GM18526 (cell line): ENCODE measurements around the gene CCDC12.

Experiments used
- POLR2A ChIP-seq: IDR thresholded peaks from 3 replicates; pipeline ENCODE4 v1.6.1; 2011; ENCODE audit not compliant: insufficient read length; ENCODE audit errors: extremely low read depth

The CCDC12 gene

DNA sequence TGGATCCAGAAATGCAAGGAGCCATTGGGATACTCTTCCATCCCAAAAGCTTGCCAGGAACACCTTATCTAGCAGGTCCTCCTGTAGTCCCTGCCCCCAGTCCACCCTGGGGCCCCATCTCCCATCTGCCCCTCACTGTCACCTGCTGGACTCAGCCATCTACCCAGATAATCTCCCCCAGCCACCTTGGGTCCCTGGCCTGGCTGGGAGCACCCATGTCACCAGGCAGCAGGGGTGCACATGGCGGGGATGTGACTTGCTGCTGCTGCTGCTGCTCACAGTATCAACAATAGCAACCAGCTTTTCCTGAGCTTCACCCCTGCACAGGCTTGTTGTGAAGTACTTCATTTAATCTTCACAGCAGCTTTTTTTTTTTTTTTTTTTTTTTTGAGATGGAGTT is 86.4 kb downstream of the CCDC12 start:
- no peak for TF ChIP-seq POLR2A

DNA sequence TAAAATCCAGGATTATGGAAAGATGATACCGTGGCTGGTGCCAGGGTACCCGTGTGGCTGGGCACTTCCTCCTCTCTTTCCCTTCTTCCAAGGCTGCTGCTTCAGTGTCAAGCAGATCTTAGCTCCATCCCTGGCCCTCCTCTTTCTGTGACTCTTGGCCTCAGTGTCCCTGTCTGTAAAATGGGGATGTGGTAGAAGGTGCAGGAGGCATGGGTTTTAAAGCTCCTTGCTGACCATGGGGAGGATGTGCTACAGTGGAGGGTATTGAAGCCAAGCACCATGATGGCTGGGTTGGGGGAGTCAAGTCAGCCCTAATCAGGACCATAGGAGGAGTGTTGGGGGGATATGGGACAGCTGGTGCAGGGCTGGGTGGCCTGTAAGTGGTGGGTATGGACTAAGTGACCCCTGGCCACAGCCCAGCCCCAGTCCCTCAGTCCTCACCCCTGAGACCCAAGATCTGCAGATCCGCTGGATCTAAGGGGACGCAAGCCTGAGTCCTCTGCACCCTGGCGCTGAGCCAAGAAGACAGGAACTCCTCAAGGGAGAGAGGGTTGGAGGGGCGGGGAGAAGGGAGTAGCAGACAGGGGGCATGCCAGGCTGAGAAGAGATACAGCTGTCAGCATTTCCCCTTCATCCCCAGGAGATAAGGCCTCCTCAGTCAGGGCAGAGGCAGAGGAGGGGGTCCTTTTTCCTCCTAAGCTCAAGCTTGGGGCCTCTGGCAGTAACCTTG is 87.0 kb downstream of the CCDC12 start:
- no peak for TF ChIP-seq POLR2A

- no peak for TF ChIP-seq POLR2A
Observed at GRCh38 chr3:46888705-46889104, 87.8 kb downstream of the CCDC12 start.

- TF ChIP-seq POLR2A: no peak
Observed at GRCh38 chr3:46887980-46888494, 88.5 kb downstream of the CCDC12 start.

DNA sequence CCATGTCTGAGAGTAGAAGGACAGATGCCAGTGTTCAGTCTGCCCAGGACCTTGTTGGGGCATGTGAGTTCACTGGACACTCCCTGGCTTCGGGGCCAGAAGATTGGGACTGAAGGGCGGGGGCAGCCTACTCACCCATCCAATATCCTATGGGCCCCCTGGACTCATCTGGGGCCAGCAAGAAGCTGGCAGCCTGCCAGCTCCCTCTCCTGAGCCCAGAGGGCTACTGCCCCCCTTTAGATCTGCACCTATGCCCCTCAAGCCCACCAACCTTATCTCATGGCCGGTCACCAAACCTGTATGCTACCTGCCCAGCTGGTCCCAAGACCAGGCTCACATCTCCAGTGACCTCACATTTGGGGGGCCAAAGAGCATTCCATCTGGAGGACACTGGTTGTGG is 90.9 kb downstream of the CCDC12 start:
- no peak for TF ChIP-seq POLR2A

DNA sequence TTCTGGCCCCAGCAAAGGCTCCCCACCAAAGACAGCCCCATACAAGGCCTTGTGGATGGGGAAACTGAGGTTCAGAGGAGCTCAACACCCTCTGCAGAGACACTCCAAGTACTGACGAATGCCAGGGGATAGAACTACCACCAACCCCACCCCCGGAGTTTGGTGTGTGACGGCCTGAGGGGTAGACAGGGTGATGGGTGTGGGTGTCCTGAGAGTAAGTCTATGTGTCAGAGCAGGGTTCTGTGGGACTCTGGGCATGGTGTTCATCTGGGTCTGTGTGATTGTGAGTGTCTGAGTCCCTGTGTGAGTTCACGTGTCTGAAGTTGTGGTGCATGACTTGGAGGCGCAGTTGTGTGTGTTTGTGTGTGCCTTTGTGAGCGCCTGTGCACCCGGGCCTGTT is 91.6 kb downstream of the CCDC12 start:
- TF ChIP-seq POLR2A: no peak

DNA sequence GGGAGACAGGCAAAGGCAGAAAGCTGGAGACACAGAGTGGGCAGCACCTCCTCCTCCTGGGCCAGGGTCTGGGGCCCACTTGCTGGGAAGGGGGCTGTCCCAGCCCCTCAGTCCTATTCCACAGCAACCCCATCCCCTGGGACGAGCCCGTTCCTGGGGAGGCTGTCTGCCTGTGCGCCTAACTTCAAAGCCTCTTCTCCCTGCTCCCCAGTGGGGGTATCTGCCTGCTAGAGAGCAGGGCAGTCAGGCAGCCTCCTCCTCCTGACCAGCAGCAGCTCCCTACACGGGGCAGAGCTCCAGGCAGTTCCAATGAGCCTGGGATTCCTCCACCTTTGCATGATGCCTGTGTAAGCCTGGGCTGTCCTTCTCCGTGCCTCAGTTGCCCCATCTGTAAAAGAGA is 92.1 kb downstream of the CCDC12 start:
- no peak for TF ChIP-seq POLR2A

DNA sequence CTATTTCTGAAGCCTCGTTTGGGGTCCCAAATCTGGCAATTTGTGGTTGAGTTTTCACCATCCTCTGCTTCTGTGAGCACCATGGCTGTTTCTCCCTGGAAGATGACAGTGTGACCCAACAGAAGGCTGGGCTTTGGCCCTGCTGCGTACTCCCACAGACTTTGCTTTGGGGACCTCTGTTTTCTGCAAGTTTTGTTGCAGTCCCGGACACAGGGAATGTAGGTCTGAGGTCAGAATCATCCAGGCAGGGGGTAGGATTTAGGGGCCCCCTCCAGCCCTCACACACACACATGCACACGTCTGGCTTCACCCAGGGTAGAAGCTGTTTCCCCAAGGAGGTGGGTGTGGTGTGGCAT is 92.7 kb downstream of the CCDC12 start:
- TF ChIP-seq POLR2A: no peak

DNA sequence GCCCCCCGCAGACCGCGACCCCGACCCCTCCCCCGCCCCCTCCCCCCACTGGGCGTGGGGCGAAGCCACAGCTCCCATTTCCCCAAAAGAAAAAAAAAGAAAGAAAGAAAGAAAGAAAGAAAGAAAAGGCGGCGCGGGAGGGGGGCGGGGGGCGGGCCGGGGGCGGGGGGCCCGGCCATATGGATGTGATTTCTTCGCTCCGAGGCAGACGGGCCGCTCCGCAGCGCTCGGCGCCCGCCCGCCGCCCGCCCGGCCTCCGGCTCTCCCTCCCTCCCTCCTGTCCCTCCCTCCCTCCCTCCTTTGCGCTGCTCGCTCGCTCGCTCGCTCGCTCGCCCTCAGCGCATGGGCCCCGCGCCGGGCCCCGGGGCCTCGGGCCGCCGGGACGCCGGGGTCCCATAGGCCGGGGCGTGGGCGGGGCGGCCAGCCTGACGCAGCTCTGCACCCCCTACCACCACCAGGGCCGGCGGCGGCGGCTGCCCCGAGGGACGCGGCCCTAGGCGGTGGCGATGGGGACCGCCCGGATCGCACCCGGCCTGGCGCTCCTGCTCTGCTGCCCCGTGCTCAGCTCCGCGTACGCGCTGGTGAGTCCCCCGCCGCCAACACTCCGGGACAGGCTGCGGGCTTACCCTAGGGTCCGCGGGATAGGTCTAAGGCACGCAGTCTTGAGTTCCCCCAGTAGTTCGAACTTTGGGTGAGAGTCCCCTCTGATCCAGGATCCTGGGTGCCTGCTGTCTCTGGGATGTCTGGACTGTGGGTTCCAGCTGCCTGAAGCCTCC is 93.3 kb downstream of the CCDC12 start:
- no peak for TF ChIP-seq POLR2A

- no peak for TF ChIP-seq POLR2A
Observed at GRCh38 chr3:46882377-46883053, 94.0 kb downstream of the CCDC12 start.

GRCh38 chr3:46881596-46882376 is 94.8 kb downstream of the CCDC12 start:
- no peak for TF ChIP-seq POLR2A

DNA sequence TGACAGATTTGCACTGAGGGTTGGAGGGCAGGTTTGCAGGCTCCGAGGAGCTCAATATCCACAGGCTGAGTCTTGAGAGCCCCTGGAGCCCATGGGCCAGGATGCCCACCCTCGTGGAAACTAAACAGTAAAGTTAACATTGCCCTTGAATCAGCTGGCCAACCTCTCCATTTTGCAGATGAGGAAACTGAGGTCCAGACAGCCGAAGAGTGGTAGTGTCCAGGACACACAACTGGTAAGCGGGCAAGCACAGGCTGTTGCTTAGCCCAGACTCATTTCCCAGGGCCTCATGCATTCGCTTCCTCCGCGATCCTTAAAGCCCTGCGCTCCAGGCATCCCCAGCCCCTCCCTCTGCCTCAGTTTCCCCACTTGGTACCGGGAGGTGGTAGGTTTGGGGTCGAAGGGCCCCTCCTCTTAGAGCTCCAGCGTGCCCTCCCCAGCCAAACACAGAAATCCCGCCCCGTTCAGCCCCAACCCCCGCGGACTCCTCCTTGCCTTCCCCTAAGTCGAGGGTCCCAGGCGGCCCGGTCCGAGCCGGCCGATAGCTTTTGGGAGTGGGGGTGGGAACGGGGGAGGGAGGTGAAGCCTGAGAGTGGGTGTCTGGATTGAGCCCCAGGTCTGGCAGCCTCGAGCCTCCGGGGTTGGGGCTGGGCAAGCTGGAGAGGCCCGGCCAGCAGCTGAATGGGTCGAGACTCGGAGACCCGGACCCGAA is 95.5 kb downstream of the CCDC12 start:
- no peak for TF ChIP-seq POLR2A

DNA sequence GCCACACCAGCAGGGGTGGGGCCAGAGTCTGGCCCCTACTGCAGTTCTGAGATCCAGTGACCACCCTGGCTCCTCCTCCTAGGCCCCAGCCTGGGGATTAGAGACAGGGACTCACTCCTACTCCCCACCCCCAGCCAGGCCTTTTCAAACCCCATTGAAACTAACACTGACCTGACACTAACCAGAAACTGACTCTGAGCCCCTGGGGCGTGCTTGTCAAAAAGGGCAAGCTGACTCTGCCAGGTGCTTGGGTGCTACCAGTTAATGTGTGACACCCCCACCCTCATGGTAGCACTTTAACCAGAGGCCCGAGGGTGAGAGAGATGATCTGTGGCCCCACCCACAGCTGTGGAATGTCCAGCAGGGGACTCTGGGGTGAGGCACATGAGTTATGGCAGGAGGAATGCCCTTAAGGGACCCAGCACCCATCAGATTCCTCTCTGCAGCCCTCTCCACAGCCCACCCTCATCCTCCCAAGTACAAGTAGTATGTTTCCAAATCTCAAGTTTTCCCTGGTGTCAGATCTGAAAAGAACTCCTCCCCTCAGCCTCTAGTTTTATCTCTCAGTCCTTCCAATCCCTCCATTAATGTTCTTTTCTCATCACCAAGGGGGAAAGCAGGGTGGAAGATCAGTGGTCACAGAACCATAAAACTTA is 97.6 kb downstream of the CCDC12 start:
- no peak for TF ChIP-seq POLR2A

DNA sequence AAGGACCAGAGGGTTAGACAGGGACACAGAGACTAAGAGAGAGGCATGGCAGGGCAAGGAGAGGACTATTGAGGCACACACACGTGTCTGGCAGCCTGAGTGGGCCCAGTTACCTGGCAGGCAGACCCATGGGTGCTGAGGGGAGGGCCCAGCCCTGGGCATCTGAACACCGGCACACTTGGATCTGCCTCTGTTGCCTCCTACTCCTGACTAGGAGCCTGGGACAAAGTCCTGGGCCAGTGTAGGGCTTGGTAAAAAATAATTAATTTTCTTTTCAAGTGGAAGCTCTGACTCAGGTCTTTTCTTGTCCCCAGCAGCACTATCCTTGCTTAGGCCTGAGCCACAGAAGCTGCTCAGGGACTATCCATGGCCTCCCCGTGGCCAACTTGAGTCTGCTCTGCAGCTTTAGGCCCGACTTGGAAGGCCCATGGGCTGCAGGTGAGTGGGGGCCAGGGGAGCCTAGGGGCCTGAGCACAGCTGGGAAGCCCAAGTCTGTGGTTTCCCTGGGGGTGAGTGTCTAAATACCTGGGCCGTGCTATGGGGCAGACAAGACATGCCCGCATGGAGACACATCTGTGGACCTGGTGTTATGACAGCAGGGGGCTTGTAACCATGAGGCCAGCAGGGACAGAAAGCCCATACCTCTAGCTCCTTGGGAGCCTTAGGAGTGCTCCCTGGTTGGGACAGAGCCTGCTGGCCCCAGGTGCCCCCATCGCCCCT is 99.0 kb downstream of the CCDC12 start, which contains the start of gene PTH1R:
Gene PTH1R, plus strand, starts transcription at position 316 of the 720 bp plus-strand sequence. CDS start 5,839 bp downstream, outside the sequence.
- TF ChIP-seq POLR2A: no peak
